ENCODE data around the gene KLHL36.
"Not testable (repeated sequence)": the region's sequence is repeated elsewhere in the genome, so short reads cannot be mapped to it uniquely, and the experiment has no call there.

KLHL36 gene

GRCh38 chr16:84614968-84615813, 33.1 kb upstream of the KLHL36 start:
- DNase-seq (ENCODE audit: low read depth in 2 of 2) = no peak
- TF ChIP-seq CTCF (IDR thresholded peaks at IDR 0.05; ENCODE audit: low read depth, low read length) = no peak
- H3K4me3 ChIP-seq (replicated peaks in 1 of 2; ENCODE audit: low read depth in 2 of 2, low read length in 2 of 2) = no peak overlapping the region

- peak in 1 of 2 donors; percentile 22 for DNase-seq (ENCODE audit: low read depth in 2 of 2)
- H3K4me3 ChIP-seq (replicated peaks in 1 of 2; ENCODE audit: low read depth in 2 of 2, low read length in 2 of 2) = peak overlapping the region; percentile 68 to 83
- no peak for TF ChIP-seq CTCF (IDR thresholded peaks at IDR 0.05; ENCODE audit: low read depth, low read length)
These were observed 31.8 kb upstream of the KLHL36 start for GRCh38 chr16:84616515-84616914.

GRCh38 chr16:84617041-84617790, 31.1 kb upstream of the KLHL36 start:
- peak overlapping the region; percentile 68 to 83 for H3K4me3 ChIP-seq (replicated peaks in 1 of 2; ENCODE audit: low read depth in 2 of 2, low read length in 2 of 2)
- DNase-seq (ENCODE audit: low read depth in 2 of 2) = peak in 1 of 2 donors; percentile 44
- no peak for TF ChIP-seq CTCF (IDR thresholded peaks at IDR 0.05; ENCODE audit: low read depth, low read length)

- DNase-seq (ENCODE audit: low read depth in 2 of 2) = peak; percentile 98
- no peak for TF ChIP-seq CTCF (IDR thresholded peaks at IDR 0.05; ENCODE audit: low read depth, low read length)
- H3K4me3 ChIP-seq (replicated peaks in 1 of 2; ENCODE audit: low read depth in 2 of 2, low read length in 2 of 2) = peak within 1 kb of the TSS; percentile 68 to 83
These were observed 30.3 kb upstream of the KLHL36 start, which contains the start of gene COTL1 for GRCh38 chr16:84617791-84618580. Gene COTL1, minus strand, starts transcription at chr16:84618078. Its CDS starts 164 bp downstream, at chr16:84617914.

GRCh38 chr16:84618581-84619460, 29.5 kb upstream of the KLHL36 start:
- peak; percentile 94 to 96 for DNase-seq (ENCODE audit: low read depth in 2 of 2)
- H3K4me3 ChIP-seq (replicated peaks in 1 of 2; ENCODE audit: low read depth in 2 of 2, low read length in 2 of 2) = peak overlapping the region; percentile 17 to 68
- peak; percentile 20 for TF ChIP-seq CTCF (IDR thresholded peaks at IDR 0.05; ENCODE audit: low read depth, low read length)

GRCh38 chr16:84620913-84621312, 27.4 kb upstream of the KLHL36 start:
- not testable (repeated sequence) for DNase-seq (ENCODE audit: low read depth in 2 of 2); H3K4me3 ChIP-seq (replicated peaks in 1 of 2; ENCODE audit: low read depth in 2 of 2, low read length in 2 of 2)

Data from cardiac fibroblast (primary cell).